ENCODE data around the gene MCF2L. TPM values are rescaled to one million over a fixed set of nuclear protein-coding genes. Genes with fewer than 3 reads are reported as not detected.

The MCF2L gene
- polyA plus RNA-seq, 1 donor from 2014 or later: 88.0 TPM

GRCh38 chr13:113005997-113006396, 37.0 kb downstream of the MCF2L start:
- H3K9me2 ChIP-seq (ENCODE audit: insufficient read depth, low read length): no peaks in the 10 kb centered on the region
- no peak overlapping the region for H3K27ac ChIP-seq (ENCODE audit: low read length)
- TF ChIP-seq SMC3 (conservative IDR thresholded peaks at IDR 0.05; ENCODE audit: poor library complexity): no peak
- H3K36me3 ChIP-seq (ENCODE audit: insufficient read depth, low read length): no peaks in the 10 kb centered on the region
- no peak overlapping the region for H3K9ac ChIP-seq (ENCODE audit: low read length)
- peaks cover 7% of the 10 kb centered on the region for H3K9me3 ChIP-seq (ENCODE audit: low read length)
- H3K79me2 ChIP-seq (replicated peaks; ENCODE audit: insufficient read depth, low read length): peaks cover 23% of the 10 kb centered on the region
- H3K27me3 ChIP-seq (ENCODE audit: insufficient read depth, low read depth, low read length): no peaks in the 10 kb centered on the region
- no peaks in the 10 kb centered on the region for H3F3A ChIP-seq (ENCODE audit: insufficient read depth, low read length, poor library complexity, severe bottlenecking)
- H2AFZ ChIP-seq (ENCODE audit: low read depth, low read length): no peak overlapping the region
- H3K4me2 ChIP-seq (ENCODE audit: low read length): no peak overlapping the region
- H3K4me3 ChIP-seq (ENCODE audit: low read length): no peak overlapping the region
- H4K20me1 ChIP-seq (ENCODE audit: insufficient read depth): no peaks in the 10 kb centered on the region

DNA sequence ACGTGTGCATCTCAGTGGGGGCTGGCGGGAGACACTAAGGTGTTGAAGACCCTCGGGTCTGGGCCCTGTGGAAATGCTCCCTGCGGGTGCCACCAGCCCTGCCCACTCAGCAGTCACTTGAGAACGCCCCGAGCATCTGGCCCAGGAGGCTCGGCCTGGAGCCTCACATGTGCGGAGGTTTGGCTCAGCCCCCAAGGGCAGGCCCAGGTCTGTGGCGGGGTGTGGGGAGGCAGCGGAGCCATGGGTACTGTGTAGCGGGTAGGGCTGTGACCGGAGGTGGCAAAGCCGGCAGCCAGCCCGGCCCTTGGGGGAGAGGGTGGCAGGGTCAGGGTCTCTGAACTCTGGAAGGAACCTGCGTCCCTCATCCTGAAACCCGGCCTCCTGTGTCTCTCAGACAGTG, 37.6 kb downstream of the MCF2L start:
- Histone ChIP-seq H2AFZ (ENCODE audit: low read depth, low read length) (no peak overlapping the region), H3K36me3 (ENCODE audit: insufficient read depth, low read length) (no peaks in the 10 kb centered on the region), H3K79me2 (replicated peaks; ENCODE audit: insufficient read depth, low read length) (peaks cover 23% of the 10 kb centered on the region), H3K9ac (ENCODE audit: low read length) (no peak overlapping the region), H4K20me1 (ENCODE audit: insufficient read depth) (no peaks in the 10 kb centered on the region), H3K4me2 (ENCODE audit: low read length) (no peak overlapping the region), H3K4me3 (ENCODE audit: low read length) (no peak overlapping the region), H3K27ac (ENCODE audit: low read length) (no peak overlapping the region), H3K27me3 (ENCODE audit: insufficient read depth, low read depth, low read length) (no peaks in the 10 kb centered on the region), H3F3A (ENCODE audit: insufficient read depth, low read length, poor library complexity, severe bottlenecking) (no peaks in the 10 kb centered on the region), H3K9me2 (ENCODE audit: insufficient read depth, low read length) (no peaks in the 10 kb centered on the region), H3K9me3 (ENCODE audit: low read length) (peaks cover 7% of the 10 kb centered on the region)
- TF ChIP-seq EZH2 (IDR thresholded peaks at IDR 0.05; ENCODE audit: borderline replicate concordance, insufficient read depth, low read length, poor library complexity, severe bottlenecking) (no peak), RAD21 (conservative IDR thresholded peaks at IDR 0.05) (no peak), MXI1 (conservative IDR thresholded peaks at IDR 0.05; ENCODE audit: poor library complexity, severe bottlenecking) (no peak), POLR2AphosphoS5 (IDR thresholded peaks at IDR 0.05) (no peak), CTCF (IDR thresholded peaks at IDR 0.05; ENCODE audit: poor library complexity, severe bottlenecking) (no peak), REST (IDR thresholded peaks at IDR 0.05; ENCODE audit: borderline replicate concordance) (no peak), EP300 (conservative IDR thresholded peaks at IDR 0.05; ENCODE audit: poor library complexity, severe bottlenecking) (no peak), SMC3 (conservative IDR thresholded peaks at IDR 0.05; ENCODE audit: poor library complexity) (no peak), TAF1 (IDR thresholded peaks at IDR 0.05; ENCODE audit: low read depth) (no peak)

- no peak overlapping the region for H3K27ac ChIP-seq (ENCODE audit: low read length)
- H3K9me3 ChIP-seq (ENCODE audit: low read length): peaks cover 7% of the 10 kb centered on the region
Measured at GRCh38 chr13:113008851-113009250, 39.8 kb downstream of the MCF2L start.

More at GRCh38 chr13:113008851-113009250, 39.8 kb downstream of the MCF2L start:
- Histone ChIP-seq H2AFZ (ENCODE audit: low read depth, low read length) (no peak overlapping the region), H3F3A (ENCODE audit: insufficient read depth, low read length, poor library complexity, severe bottlenecking) (no peaks in the 10 kb centered on the region), H3K4me2 (ENCODE audit: low read length) (no peak overlapping the region), H3K9me2 (ENCODE audit: insufficient read depth, low read length) (no peaks in the 10 kb centered on the region), H3K4me3 (ENCODE audit: low read length) (no peak overlapping the region), H3K79me2 (replicated peaks; ENCODE audit: insufficient read depth, low read length) (peaks cover 8% of the 10 kb centered on the region), H3K36me3 (ENCODE audit: insufficient read depth, low read length) (no peaks in the 10 kb centered on the region), H3K27me3 (ENCODE audit: insufficient read depth, low read depth, low read length) (no peaks in the 10 kb centered on the region), H4K20me1 (ENCODE audit: insufficient read depth) (no peaks in the 10 kb centered on the region), H3K9ac (ENCODE audit: low read length) (no peak overlapping the region)
- no peak for TF ChIP-seq RAD21 (conservative IDR thresholded peaks at IDR 0.05)
- TF ChIP-seq REST (IDR thresholded peaks at IDR 0.05; ENCODE audit: borderline replicate concordance): no peak
- TF ChIP-seq SMC3 (conservative IDR thresholded peaks at IDR 0.05; ENCODE audit: poor library complexity): no peak
- TF ChIP-seq MXI1 (conservative IDR thresholded peaks at IDR 0.05; ENCODE audit: poor library complexity, severe bottlenecking): no peak
- TF ChIP-seq CTCF (IDR thresholded peaks at IDR 0.05; ENCODE audit: poor library complexity, severe bottlenecking): no peak
- no peak for TF ChIP-seq TAF1 (IDR thresholded peaks at IDR 0.05; ENCODE audit: low read depth)
- TF ChIP-seq POLR2AphosphoS5 (IDR thresholded peaks at IDR 0.05): no peak
- no peak for TF ChIP-seq EP300 (conservative IDR thresholded peaks at IDR 0.05; ENCODE audit: poor library complexity, severe bottlenecking)
- no peak for TF ChIP-seq EZH2 (IDR thresholded peaks at IDR 0.05; ENCODE audit: borderline replicate concordance, insufficient read depth, low read length, poor library complexity, severe bottlenecking)

Measured in neural cell (in vitro differentiated cells).